Measurements from ENCODE around the gene UNC79.

DNA sequence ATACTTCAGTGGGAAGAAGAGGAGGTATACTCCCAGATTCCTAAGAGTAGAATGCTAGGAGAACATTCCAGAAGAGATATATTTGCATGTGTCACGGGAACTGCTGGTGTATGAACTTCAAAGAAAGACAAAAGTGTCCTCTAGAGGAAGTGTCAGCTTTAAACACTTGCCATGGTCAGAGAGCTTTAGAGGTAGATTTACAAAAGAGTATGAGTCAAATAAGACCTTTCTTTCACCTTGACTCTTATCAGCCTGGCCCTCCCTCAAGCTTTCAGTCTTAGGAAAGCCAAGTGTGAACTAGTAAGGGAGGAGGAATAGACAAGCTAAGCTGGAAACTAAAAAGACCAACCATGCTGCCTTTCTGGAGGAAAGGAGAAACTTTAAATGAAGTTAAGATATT is 49.1 kb upstream of the UNC79 start:
- TF ChIP-seq EZH2 (optimal IDR thresholded peaks at IDR 0.05; ENCODE audit: low read depth, low read length), result no peak
- TF ChIP-seq, protein P1, sequence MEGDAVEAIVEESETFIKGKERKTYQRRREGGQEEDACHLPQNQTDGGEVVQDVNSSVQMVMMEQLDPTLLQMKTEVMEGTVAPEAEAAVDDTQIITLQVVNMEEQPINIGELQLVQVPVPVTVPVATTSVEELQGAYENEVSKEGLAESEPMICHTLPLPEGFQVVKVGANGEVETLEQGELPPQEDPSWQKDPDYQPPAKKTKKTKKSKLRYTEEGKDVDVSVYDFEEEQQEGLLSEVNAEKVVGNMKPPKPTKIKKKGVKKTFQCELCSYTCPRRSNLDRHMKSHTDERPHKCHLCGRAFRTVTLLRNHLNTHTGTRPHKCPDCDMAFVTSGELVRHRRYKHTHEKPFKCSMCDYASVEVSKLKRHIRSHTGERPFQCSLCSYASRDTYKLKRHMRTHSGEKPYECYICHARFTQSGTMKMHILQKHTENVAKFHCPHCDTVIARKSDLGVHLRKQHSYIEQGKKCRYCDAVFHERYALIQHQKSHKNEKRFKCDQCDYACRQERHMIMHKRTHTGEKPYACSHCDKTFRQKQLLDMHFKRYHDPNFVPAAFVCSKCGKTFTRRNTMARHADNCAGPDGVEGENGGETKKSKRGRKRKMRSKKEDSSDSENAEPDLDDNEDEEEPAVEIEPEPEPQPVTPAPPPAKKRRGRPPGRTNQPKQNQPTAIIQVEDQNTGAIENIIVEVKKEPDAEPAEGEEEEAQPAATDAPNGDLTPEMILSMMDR (IDR thresholded peaks at IDR 0.05; ENCODE audit: low read length), result no peak
